PC-3 (cell line): ENCODE results near the gene TMEM158. TPM values are rescaled to one million over a fixed set of nuclear protein-coding genes. Genes with fewer than 3 reads are reported as not detected.

Source experiments
- ATAC-seq: fragments of 200-7000 bp; cut with Tn5 transposase; 2 replicates; pipeline ENCODE4 v1.9.1; 2020; ENCODE audit warnings: mild to moderate bottlenecking, moderate library complexity
- BruUV-seq: library from RNA; stranded (reverse); fragments of 400-500 nt; replicated peaks from 2 replicates; lab custom pipeline; 2021; lab: Mats Ljungman, UMichigan
- CTCF ChIA-PET: fragments of 300-600 bp; sonication (Branson Sonifier 250); formaldehyde crosslinking; loops from one replicate; lab custom pipeline; 2022; ENCODE audit warnings: antibody characterized with exemption; lab: Charles Lee
- POLR2A ChIA-PET: fragments of 300-600 bp; sonication (Branson Sonifier 250); formaldehyde crosslinking; loops from one replicate; lab custom pipeline; 2022; ENCODE audit warnings: antibody characterized with exemption; ENCODE audit not compliant: unreplicated experiment; lab: Charles Lee
- DNase-seq: peaks from one replicate; pipeline ENCODE4 v3.0.0-alpha.2; 2015
- H2AFZ ChIP-seq: fragments of 300-600 bp; sonication (generic); 2 replicates; pipeline ENCODE4 v1.6.0; 2016; ENCODE audit warnings: antibody characterized with exemption, low read length
- H3F3A ChIP-seq: fragments of 300-600 bp; sonication (generic); one replicate; pipeline ENCODE4 v1.6.0; 2017; ENCODE audit warnings: antibody characterized with exemption, low read length, control low read depth, mild to moderate bottlenecking; ENCODE audit not compliant: unreplicated experiment
- H3K27ac ChIP-seq: fragments of 300-600 bp; sonication (generic); 2 replicates; pipeline ENCODE4 v1.5.1; 2016; ENCODE audit warnings: mild to moderate bottlenecking, low read length
- H3K27me3 ChIP-seq: fragments of 300-600 bp; sonication (generic); 2 replicates; pipeline ENCODE4 v1.6.1; 2016; ENCODE audit warnings: low read length, mixed read lengths
- H3K36me3 ChIP-seq: fragments of 300-600 bp; sonication (generic); 2 replicates; pipeline ENCODE4 v1.6.1; 2016; ENCODE audit warnings: low read depth, mixed run types, low read length, mixed read lengths
- H3K4me1 ChIP-seq: fragments of 300-600 bp; sonication (generic); 2 replicates; pipeline ENCODE4 v1.5.1; 2016; ENCODE audit warnings: low read length; ENCODE audit not compliant: insufficient read depth
- H3K4me2 ChIP-seq: fragments of 300-600 bp; sonication (generic); 2 replicates; pipeline ENCODE4 v1.6.0; 2016; ENCODE audit warnings: low read length
- H3K4me3 ChIP-seq: fragments of 300-600 bp; sonication (generic); 2 replicates; pipeline ENCODE4 v1.5.1; 2016; ENCODE audit warnings: mild to moderate bottlenecking, low read length, mixed read lengths
- H3K79me2 ChIP-seq: fragments of 300-600 bp; sonication (generic); 2 replicates; pipeline ENCODE4 v1.6.1; 2017; ENCODE audit warnings: low read length, mixed read lengths
- H3K9ac ChIP-seq: fragments of 300-600 bp; sonication (generic); 2 replicates; pipeline ENCODE4 v1.6.0; 2016; ENCODE audit warnings: mild to moderate bottlenecking, low read length
- H3K9me2 ChIP-seq: fragments of 300-600 bp; sonication (generic); replicated peaks from 2 replicates; pipeline ENCODE4 v1.6.1; 2016; ENCODE audit warnings: mixed run types, low read length, mixed read lengths
- H3K9me3 ChIP-seq: fragments of 300-600 bp; sonication (generic); 2 replicates; pipeline ENCODE4 v1.6.1; 2016; ENCODE audit warnings: low read length, mixed read lengths
- H4K20me1 ChIP-seq: fragments of 300-600 bp; sonication (generic); 2 replicates; pipeline ENCODE4 v1.6.1; 2016; ENCODE audit warnings: low read length, mixed read lengths
- EZH2 ChIP-seq: fragments of 300-600 bp; sonication (generic); IDR thresholded peaks from one replicate; pipeline ENCODE4 v1.6.1; 2017; ENCODE audit warnings: antibody characterized with exemption, mild to moderate bottlenecking, low read length; ENCODE audit not compliant: unreplicated experiment
- EZH2phosphoT487 ChIP-seq: fragments of 300-600 bp; sonication (generic); IDR thresholded peaks from 2 replicates; pipeline ENCODE4 v1.6.1; 2018; ENCODE audit warnings: mild to moderate bottlenecking, antibody characterized with exemption, low read length, borderline replicate concordance
- intact Hi-C: fragments of 100-400 bp; cut with micrococcal nuclease; formaldehyde crosslinking; loops from 2 replicates; pipeline ENCODE4 v1.9.0; 2023
- total RNA-seq: library from RNA; depleted of rRNA; stranded (reverse); fragments of >200 nt; gene quantifications from 2 replicates; pipeline ENCODE4 v1.2.3, GENCODE V29; 2014
- TF ChIP-seq, protein P1 (sequence below): fragments of 300-600 bp; sonication (generic); conservative IDR thresholded peaks from 2 replicates; pipeline ENCODE4 v1.5.1; 2017; ENCODE audit warnings: antibody characterized with exemption, low read depth, mild to moderate bottlenecking, low read length

The TMEM158 gene
- total RNA-seq, 1 experiment from 2014 or later, result 82.9 TPM

GRCh38 chr3:45199837-45200648, 26.0 kb downstream of the TMEM158 start:
- Histone ChIP-seq H4K20me1 (no peaks in the 10 kb centered on the region), H3F3A (peaks cover 7% of the 10 kb centered on the region), H3K27ac (peak overlapping the region; percentile 66), H3K4me2 (peak overlapping the region; percentile 60), H3K79me2 (no peaks in the 10 kb centered on the region), H3K27me3 (no peaks in the 10 kb centered on the region), H3K4me3 (peak overlapping the region; percentile 8; the same call in 1 of the 2 replicates), H2AFZ (peak overlapping the region; percentile 56), H3K9me3 (no peaks in the 10 kb centered on the region), H3K9ac (no peak overlapping the region), H3K36me3 (no peaks in the 10 kb centered on the region), H3K9me2 (no peaks in the 10 kb centered on the region), H3K4me1 (peaks cover 35% of the 10 kb centered on the region)
- ATAC-seq, result peak; percentile 86
- ChIA-PET POLR2A (interaction anchor here (0.6 kb wide), 1 partner anchor 18 kb away, joined by 3 read pairs; no protein-coding TSS in a partner anchor), CTCF (interaction anchor here (0.9 kb wide), 2 partner anchors 76 to 160 kb away, joined by 4 read pairs; no protein-coding TSS in a partner anchor)
- intact Hi-C loops, result loop anchor here (1.0 kb wide), 1 partner anchor 33 kb away; no protein-coding TSS in a partner anchor
- TSS peak; percentile 94 for BruUV-seq
- TF ChIP-seq, protein P1, sequence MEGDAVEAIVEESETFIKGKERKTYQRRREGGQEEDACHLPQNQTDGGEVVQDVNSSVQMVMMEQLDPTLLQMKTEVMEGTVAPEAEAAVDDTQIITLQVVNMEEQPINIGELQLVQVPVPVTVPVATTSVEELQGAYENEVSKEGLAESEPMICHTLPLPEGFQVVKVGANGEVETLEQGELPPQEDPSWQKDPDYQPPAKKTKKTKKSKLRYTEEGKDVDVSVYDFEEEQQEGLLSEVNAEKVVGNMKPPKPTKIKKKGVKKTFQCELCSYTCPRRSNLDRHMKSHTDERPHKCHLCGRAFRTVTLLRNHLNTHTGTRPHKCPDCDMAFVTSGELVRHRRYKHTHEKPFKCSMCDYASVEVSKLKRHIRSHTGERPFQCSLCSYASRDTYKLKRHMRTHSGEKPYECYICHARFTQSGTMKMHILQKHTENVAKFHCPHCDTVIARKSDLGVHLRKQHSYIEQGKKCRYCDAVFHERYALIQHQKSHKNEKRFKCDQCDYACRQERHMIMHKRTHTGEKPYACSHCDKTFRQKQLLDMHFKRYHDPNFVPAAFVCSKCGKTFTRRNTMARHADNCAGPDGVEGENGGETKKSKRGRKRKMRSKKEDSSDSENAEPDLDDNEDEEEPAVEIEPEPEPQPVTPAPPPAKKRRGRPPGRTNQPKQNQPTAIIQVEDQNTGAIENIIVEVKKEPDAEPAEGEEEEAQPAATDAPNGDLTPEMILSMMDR, result no peak
- TF ChIP-seq EZH2, result no peak
- no peak for TF ChIP-seq EZH2phosphoT487
- DNase-seq, result peak; percentile 96

DNA sequence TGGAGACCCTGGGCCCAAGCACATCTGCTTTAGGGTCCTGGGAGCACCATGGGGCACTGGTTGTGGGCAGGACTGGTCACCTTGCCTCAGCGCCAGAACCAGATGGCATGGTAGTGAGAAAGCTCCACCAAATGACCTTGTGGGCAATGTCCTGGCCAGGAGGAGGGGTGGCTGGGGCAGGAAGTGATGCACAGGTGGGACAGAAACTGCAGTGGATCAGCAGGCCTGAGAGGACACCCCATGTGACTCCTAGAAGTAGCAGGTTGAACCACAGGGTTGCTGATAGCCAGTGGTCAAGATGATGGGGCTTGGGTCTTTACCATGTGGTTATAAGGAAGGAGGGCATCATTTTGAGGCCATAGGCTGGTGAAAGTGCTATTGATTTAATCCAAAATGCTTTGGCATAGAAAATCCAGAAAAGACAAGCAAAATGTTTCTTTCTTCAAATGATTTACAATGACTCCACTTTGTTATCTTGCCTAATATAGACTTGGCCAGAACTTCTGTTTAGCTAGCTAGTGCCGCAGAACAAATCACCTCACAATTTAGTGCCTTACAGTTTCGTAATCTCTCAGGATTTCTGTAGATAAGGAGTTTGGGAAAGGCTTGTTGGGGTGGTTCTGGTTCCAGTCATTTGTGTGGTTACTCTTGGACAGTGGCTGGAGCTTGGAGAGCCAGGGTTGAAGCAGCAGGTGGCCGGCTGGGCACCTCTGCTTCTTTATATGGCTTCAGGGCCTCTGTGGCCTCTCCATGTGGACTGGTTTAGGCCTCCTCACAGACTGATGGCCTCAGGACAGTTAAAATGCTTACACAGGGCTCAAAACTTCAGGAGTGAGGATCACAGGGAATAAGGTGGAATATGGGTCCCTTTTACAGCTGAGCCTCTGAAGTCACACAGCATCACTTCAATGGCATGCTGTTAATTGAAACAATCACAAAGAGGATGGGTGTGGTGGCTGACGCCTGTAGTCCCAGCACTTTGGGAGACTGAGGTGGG, 27.5 kb downstream of the TMEM158 start:
- H3K9ac ChIP-seq, result no peak overlapping the region
- no TSS peak for BruUV-seq
- TF ChIP-seq EZH2 (no peak), EZH2phosphoT487 (no peak)
- TF ChIP-seq, protein P1, result no peak
- ChIA-PET CTCF (interaction anchor here (0.9 kb wide), 1 partner anchor 158 kb away, joined by 4 read pairs; no protein-coding TSS in a partner anchor), POLR2A (no interaction called here)
- no peaks in the 10 kb centered on the region for H3K9me3 ChIP-seq
- no peak overlapping the region for H2AFZ ChIP-seq
- peaks cover 27% of the 10 kb centered on the region for H3K4me1 ChIP-seq
- H3K27ac ChIP-seq, result peak overlapping the region; percentile 66
- intact Hi-C loops, result no loop called here
- DNase-seq (no peak), ATAC-seq (no peak)
- H3K36me3 ChIP-seq, result no peaks in the 10 kb centered on the region
- H3K4me2 ChIP-seq, result no peak overlapping the region; the same call in 1 of the 2 replicates
- peaks cover 7% of the 10 kb centered on the region for H3F3A ChIP-seq
- H4K20me1 ChIP-seq, result no peaks in the 10 kb centered on the region
- H3K9me2 ChIP-seq, result no peaks in the 10 kb centered on the region
- no peaks in the 10 kb centered on the region for H3K79me2 ChIP-seq
- no peak overlapping the region for H3K4me3 ChIP-seq
- no peaks in the 10 kb centered on the region for H3K27me3 ChIP-seq
